Measurements from ENCODE around the gene RBBP5.

- TF ChIP-seq, protein P1, sequence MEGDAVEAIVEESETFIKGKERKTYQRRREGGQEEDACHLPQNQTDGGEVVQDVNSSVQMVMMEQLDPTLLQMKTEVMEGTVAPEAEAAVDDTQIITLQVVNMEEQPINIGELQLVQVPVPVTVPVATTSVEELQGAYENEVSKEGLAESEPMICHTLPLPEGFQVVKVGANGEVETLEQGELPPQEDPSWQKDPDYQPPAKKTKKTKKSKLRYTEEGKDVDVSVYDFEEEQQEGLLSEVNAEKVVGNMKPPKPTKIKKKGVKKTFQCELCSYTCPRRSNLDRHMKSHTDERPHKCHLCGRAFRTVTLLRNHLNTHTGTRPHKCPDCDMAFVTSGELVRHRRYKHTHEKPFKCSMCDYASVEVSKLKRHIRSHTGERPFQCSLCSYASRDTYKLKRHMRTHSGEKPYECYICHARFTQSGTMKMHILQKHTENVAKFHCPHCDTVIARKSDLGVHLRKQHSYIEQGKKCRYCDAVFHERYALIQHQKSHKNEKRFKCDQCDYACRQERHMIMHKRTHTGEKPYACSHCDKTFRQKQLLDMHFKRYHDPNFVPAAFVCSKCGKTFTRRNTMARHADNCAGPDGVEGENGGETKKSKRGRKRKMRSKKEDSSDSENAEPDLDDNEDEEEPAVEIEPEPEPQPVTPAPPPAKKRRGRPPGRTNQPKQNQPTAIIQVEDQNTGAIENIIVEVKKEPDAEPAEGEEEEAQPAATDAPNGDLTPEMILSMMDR (IDR thresholded peaks at IDR 0.05) = no peak
- TF ChIP-seq FOXJ3 (CRISPR knock-in tag; IDR thresholded peaks at IDR 0.05; ENCODE audit: borderline replicate concordance) = no peak
- no peak for TF ChIP-seq RELA (CRISPR knock-in tag; IDR thresholded peaks at IDR 0.05; ENCODE audit: borderline replicate concordance)
- TF ChIP-seq, protein P2, sequence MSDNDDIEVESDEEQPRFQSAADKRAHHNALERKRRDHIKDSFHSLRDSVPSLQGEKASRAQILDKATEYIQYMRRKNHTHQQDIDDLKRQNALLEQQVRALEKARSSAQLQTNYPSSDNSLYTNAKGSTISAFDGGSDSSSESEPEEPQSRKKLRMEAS (CRISPR knock-in tag; IDR thresholded peaks at IDR 0.05) = no peak
- TF ChIP-seq MXD4 (CRISPR knock-in tag; IDR thresholded peaks at IDR 0.05; ENCODE audit: borderline replicate concordance) = no peak
- no peak for TF ChIP-seq GABPB1 (CRISPR knock-in tag; IDR thresholded peaks at IDR 0.05)
- TF ChIP-seq SP1 (CRISPR knock-in tag; conservative IDR thresholded peaks at IDR 0.05) = no peak
- TF ChIP-seq NFYB (CRISPR knock-in tag; conservative IDR thresholded peaks at IDR 0.05; ENCODE audit: low read depth) = no peak
Observed at GRCh38 chr1:205109269-205109668, 12.5 kb downstream of the RBBP5 start.
